Vagina (tissue), 2 donors: ENCODE results near the gene C2orf80. TPM values are rescaled to one million over a fixed set of nuclear protein-coding genes. Genes with fewer than 3 reads are reported as not detected.

Experiments
- DNase-seq, 2 donors: peaks; one replicate each; pipeline ENCODE4 v3.0.0-alpha.2; 2017; ENCODE audit errors: extremely low spot score in 2 of 2
- H3K27ac ChIP-seq: fragments of 200-600 bp; sonication (generic); one replicate; pipeline ENCODE4 v1.5.1; 2019
- H3K27me3 ChIP-seq: fragments of 200-600 bp; sonication (generic); one replicate; pipeline ENCODE4 v1.5.1; 2019
- H3K36me3 ChIP-seq, 2 donors: fragments of 200-600 bp; sonication (generic); one replicate each; pipeline ENCODE4 v1.5.1; 2017 to 2019
- H3K4me1 ChIP-seq: fragments of 200-600 bp; sonication (generic); one replicate; pipeline ENCODE4 v1.5.1; 2019
- H3K4me3 ChIP-seq, 2 donors: fragments of 200-600 bp; sonication (generic); 1 replicate in 1 of 2; 2 replicates in 1 of 2; pipeline ENCODE4 v1.5.1; 2016 to 2019
- H3K9me3 ChIP-seq: fragments of 200-600 bp; sonication (generic); one replicate; pipeline ENCODE4 v1.5.1; 2019
- POLR2A ChIP-seq, 2 donors: fragments of 450-650 bp; IDR thresholded peaks; one replicate each; pipeline ENCODE4 v1.6.1; 2017; ENCODE audit warnings: antibody characterized with exemption in 2 of 2, mild to moderate bottlenecking in 2 of 2, moderate library complexity in 2 of 2
- POLR2AphosphoS5 ChIP-seq, 2 donors: sonication (generic); formaldehyde crosslinking; IDR thresholded peaks; one replicate each; pipeline ENCODE4 v1.9.0; 2017; ENCODE audit warnings: antibody characterized with exemption in 2 of 2, mild to moderate bottlenecking in 2 of 2, low read depth in 1 of 2; ENCODE audit not compliant: insufficient read depth in 1 of 2
- intact Hi-C: fragments of 100-400 bp; cut with DNase I; formaldehyde crosslinking; loops from one replicate; pipeline ENCODE4 v1.15.1; 2023
- total RNA-seq: library from RNA; depleted of rRNA; stranded (reverse); fragments of >200 nt; gene quantifications from one replicate; pipeline ENCODE4 v1.2.3, GENCODE V29; 2016
- TF ChIP-seq, protein P1 (sequence below), 3 experiments: fragments of 450-650 bp in 2 of 3; fragments of 200-600 bp in 1 of 3; sonication (generic) in 1 of 3; IDR thresholded peaks; one replicate each; pipeline ENCODE4 v1.5.1; 2017 to 2019; ENCODE audit warnings: antibody characterized with exemption in 3 of 3, mild to moderate bottlenecking in 2 of 3, moderate library complexity in 2 of 3

C2orf80 gene
- total RNA-seq, 1 donor from 2014 or later, result not detected

DNA sequence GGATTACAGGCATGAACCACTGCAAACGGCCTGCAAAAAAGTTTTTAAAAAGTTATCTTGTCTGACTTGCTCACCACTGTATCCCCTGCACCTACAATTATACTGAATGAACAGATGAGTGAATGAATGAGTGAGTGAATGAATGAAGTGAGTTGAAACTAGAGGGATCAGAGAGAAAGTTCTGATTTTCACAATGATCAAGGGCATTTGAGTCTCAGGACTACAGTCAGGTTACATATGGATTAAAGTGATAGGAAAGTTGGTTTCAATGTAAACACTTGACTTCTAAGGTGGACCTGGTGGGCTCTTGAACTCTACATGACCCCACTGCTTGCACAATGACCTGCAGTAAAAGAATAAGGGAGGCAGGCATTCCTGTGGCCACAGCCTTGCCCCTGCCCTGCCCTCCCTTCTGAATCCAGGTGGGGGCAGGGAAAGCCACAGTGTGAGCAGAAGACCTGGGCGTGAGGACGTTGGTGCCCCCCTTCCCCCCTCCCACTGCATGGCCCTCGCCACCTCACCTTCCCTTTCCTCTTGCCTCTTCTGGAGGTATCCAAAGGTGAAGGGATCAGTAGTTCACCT, 10.7 kb downstream of the C2orf80 start:
- Histone ChIP-seq H3K9me3 (no peaks in the 10 kb centered on the region), H3K27ac (no peak overlapping the region), H3K4me1 (no peaks in the 10 kb centered on the region), H3K4me3 (no peak overlapping the region), H3K27me3 (no peaks in the 10 kb centered on the region), H3K36me3 (no peaks in the 10 kb centered on the region)
- TF ChIP-seq, protein P1, sequence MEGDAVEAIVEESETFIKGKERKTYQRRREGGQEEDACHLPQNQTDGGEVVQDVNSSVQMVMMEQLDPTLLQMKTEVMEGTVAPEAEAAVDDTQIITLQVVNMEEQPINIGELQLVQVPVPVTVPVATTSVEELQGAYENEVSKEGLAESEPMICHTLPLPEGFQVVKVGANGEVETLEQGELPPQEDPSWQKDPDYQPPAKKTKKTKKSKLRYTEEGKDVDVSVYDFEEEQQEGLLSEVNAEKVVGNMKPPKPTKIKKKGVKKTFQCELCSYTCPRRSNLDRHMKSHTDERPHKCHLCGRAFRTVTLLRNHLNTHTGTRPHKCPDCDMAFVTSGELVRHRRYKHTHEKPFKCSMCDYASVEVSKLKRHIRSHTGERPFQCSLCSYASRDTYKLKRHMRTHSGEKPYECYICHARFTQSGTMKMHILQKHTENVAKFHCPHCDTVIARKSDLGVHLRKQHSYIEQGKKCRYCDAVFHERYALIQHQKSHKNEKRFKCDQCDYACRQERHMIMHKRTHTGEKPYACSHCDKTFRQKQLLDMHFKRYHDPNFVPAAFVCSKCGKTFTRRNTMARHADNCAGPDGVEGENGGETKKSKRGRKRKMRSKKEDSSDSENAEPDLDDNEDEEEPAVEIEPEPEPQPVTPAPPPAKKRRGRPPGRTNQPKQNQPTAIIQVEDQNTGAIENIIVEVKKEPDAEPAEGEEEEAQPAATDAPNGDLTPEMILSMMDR (IDR thresholded peaks at IDR 0.05), result no peak
- TF ChIP-seq POLR2A (IDR thresholded peaks at IDR 0.05) (no peak), POLR2AphosphoS5 (IDR thresholded peaks at IDR 0.05; ENCODE audit: insufficient read depth in 1 of 2, low read depth in 1 of 2) (no peak)
- intact Hi-C loops, result loop anchor here (10.0 kb wide), 1 partner anchor 76 kb away; the partner anchor contains the start of gene IDH1
- no peak for DNase-seq

DNA sequence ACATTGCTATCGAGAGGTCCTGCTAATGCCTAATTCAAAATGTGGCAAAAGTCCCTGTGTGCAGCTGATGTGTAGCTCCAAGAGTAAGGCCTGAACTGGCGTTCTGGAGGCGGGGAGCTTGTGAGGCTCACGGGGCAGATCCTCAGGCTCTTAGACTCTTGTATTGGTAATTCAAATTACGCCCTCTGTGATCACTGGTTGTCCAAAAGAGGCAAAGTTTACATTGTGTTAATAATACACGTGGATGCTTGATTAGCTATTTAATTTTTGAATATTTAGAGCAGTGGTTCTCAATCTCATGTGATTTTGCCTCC, 14.0 kb downstream of the C2orf80 start:
- TF ChIP-seq, protein P1 (IDR thresholded peaks at IDR 0.05), result no peak
- no peak for TF ChIP-seq POLR2AphosphoS5 (IDR thresholded peaks at IDR 0.05; ENCODE audit: insufficient read depth in 1 of 2, low read depth in 1 of 2)
- no peak for TF ChIP-seq POLR2A (IDR thresholded peaks at IDR 0.05)
- DNase-seq, result no peak
- H3K4me1 ChIP-seq, result no peaks in the 10 kb centered on the region
- H3K27me3 ChIP-seq, result no peaks in the 10 kb centered on the region
- no peak overlapping the region for H3K27ac ChIP-seq
- H3K9me3 ChIP-seq, result no peaks in the 10 kb centered on the region
- no peak overlapping the region for H3K4me3 ChIP-seq
- intact Hi-C loops, result loop anchor here (10.0 kb wide), 1 partner anchor 79 kb away; the partner anchor contains the start of gene IDH1
- no peaks in the 10 kb centered on the region for H3K36me3 ChIP-seq

DNA sequence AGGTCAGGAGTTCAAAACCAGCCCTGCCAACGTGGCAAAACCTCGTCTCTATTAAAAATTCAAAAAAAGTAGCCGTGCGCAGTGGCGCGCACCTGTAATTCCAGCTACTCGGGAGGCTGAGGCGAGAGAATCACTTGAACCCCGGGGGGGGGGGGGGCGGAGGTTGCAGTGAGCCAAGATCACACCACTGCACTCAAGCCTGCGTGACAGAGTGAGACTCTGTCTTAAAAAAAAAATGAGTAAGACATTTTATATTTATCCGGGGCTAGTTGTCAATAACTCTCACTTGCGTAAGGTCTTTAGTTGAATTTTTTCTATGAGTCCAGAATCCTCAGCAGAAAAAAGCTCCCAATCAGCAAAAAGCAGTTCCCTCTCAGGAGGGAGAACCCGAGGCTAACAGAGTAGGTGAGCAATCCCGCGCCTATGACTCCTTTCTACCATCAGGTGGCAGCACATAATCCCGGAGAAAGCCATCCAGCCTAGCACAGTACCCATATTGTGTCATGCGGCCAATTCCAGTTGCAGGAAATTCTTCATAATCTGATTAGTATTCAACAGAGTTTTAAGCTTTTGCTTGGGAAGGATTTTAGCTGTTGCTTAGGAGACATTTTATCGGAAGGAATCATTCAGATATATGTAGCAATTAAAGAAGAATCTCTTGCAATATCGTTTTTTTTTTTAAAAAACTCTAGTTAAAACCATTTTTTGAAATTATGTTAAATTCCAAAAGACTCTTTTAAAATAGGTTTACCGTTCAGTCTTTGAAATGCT, 14.6 kb downstream of the C2orf80 start:
- TF ChIP-seq, protein P1 (IDR thresholded peaks at IDR 0.05), result peak; percentile 48 to 68 (median 57)
- TF ChIP-seq POLR2A (IDR thresholded peaks at IDR 0.05), result no peak
- H3K4me1 ChIP-seq, result no peaks in the 10 kb centered on the region
- no peaks in the 10 kb centered on the region for H3K9me3 ChIP-seq
- no peaks in the 10 kb centered on the region for H3K36me3 ChIP-seq
- H3K27me3 ChIP-seq, result no peaks in the 10 kb centered on the region
- DNase-seq, result no peak
- intact Hi-C loops, result loop anchor here (10.0 kb wide), 1 partner anchor 80 kb away; the partner anchor contains the start of gene IDH1
- H3K27ac ChIP-seq, result no peak overlapping the region
- no peak overlapping the region for H3K4me3 ChIP-seq

DNA sequence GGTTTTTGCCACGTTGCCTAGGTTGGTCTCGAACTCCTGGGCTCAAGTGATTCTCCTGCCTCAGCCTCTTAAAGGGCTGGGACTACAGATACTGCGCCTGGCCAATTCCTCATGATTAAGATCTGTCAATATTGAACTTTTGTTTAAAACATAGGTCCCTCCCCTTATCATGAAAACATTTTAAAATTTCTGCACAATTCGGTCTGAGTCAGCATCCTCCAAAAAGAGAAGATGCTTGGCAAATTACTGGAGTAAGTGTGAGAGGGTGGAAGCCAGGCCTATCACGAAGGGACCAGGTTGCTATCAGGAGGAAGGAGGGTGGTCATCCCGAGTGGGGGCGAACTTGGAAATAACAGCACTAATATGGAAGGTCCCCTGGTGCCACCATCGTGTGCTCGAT, 15.7 kb downstream of the C2orf80 start:
- Histone ChIP-seq H3K36me3 (no peaks in the 10 kb centered on the region), H3K4me1 (no peaks in the 10 kb centered on the region), H3K9me3 (no peaks in the 10 kb centered on the region), H3K4me3 (no peak overlapping the region), H3K27ac (no peak overlapping the region), H3K27me3 (no peaks in the 10 kb centered on the region)
- intact Hi-C loops, result loop anchor here (10.0 kb wide), 1 partner anchor 81 kb away; the partner anchor contains the start of gene IDH1
- TF ChIP-seq, protein P1 (IDR thresholded peaks at IDR 0.05), result no peak
- no peak for TF ChIP-seq POLR2A (IDR thresholded peaks at IDR 0.05)
- no peak for TF ChIP-seq POLR2AphosphoS5 (IDR thresholded peaks at IDR 0.05; ENCODE audit: insufficient read depth in 1 of 2, low read depth in 1 of 2)
- no peak for DNase-seq

DNA sequence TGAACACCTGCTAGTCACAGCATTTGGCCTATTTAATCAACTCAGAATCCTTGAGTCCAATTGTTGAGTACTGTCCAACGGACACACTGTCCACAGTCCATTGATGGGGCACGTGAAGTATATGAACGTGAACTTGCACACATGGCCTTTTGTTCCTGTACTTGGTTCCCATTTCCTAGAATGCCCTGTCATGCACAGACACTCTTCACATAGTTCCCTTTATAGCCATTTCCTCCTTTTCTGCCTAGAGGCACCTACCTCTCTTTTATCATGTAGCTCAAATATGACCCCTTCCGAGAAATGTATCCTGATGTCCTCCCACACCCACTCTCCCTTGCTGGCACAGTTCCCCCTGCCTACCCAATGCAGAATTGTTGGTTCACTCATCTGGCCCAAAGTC, 17.7 kb downstream of the C2orf80 start:
- intact Hi-C loops, result loop anchor here (10.0 kb wide), 1 partner anchor 83 kb away; the partner anchor contains the start of gene IDH1
- Histone ChIP-seq H3K9me3 (no peaks in the 10 kb centered on the region), H3K27ac (no peak overlapping the region), H3K27me3 (no peaks in the 10 kb centered on the region), H3K4me1 (no peaks in the 10 kb centered on the region), H3K36me3 (no peaks in the 10 kb centered on the region), H3K4me3 (no peak overlapping the region)
- no peak for TF ChIP-seq POLR2A (IDR thresholded peaks at IDR 0.05)
- TF ChIP-seq POLR2AphosphoS5 (IDR thresholded peaks at IDR 0.05; ENCODE audit: insufficient read depth in 1 of 2, low read depth in 1 of 2), result no peak
- TF ChIP-seq, protein P1 (IDR thresholded peaks at IDR 0.05), result no peak
- no peak for DNase-seq
